Panc1 (cell line): ENCODE measurements around the gene ARHGDIB.

Experiments used
- CTCF ChIP-seq: fragments of 450-650 bp; IDR thresholded peaks from 2 replicates; pipeline ENCODE4 v1.5.1; 2017; ENCODE audit warnings: mild to moderate bottlenecking
- SIN3A ChIP-seq: IDR thresholded peaks from 2 replicates; pipeline ENCODE4 v1.6.1; 2012; ENCODE audit warnings: low read depth, mild to moderate bottlenecking, low read length, moderate library complexity, borderline replicate concordance; ENCODE audit not compliant: insufficient read depth
- TF ChIP-seq, protein P1 (sequence below), 2 experiments: IDR thresholded peaks; 2 replicates each; pipeline ENCODE4 v1.6.1; 2011 to 2012; ENCODE audit warnings: low read depth in 2 of 2, control low read depth in 1 of 2, low read length in 1 of 2, mild to moderate bottlenecking in 1 of 2, moderate library complexity in 1 of 2; ENCODE audit not compliant: insufficient read depth in 1 of 2

DNA sequence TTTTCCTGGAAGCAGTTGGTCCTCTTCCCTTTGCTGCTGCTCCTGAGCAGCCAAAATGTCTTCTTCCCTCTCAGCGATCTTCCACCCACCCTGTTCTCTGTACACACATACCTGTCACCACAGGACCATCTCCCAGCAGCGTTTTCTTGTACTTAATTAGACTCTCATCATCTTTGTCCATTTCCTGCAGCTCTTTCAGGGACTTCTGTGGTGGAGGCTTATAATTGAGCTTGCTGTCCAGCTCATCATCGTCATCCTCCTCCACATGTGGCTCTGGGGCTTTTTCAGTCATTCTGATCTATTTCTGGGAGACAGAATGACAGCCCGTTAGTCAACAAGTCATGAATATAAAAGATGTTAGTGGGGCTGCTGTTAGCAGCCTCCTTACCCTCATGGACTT is 11.0 kb downstream of the ARHGDIB start:
- TF ChIP-seq CTCF (no peak), SIN3A (no peak)
- TF ChIP-seq, protein P1, sequence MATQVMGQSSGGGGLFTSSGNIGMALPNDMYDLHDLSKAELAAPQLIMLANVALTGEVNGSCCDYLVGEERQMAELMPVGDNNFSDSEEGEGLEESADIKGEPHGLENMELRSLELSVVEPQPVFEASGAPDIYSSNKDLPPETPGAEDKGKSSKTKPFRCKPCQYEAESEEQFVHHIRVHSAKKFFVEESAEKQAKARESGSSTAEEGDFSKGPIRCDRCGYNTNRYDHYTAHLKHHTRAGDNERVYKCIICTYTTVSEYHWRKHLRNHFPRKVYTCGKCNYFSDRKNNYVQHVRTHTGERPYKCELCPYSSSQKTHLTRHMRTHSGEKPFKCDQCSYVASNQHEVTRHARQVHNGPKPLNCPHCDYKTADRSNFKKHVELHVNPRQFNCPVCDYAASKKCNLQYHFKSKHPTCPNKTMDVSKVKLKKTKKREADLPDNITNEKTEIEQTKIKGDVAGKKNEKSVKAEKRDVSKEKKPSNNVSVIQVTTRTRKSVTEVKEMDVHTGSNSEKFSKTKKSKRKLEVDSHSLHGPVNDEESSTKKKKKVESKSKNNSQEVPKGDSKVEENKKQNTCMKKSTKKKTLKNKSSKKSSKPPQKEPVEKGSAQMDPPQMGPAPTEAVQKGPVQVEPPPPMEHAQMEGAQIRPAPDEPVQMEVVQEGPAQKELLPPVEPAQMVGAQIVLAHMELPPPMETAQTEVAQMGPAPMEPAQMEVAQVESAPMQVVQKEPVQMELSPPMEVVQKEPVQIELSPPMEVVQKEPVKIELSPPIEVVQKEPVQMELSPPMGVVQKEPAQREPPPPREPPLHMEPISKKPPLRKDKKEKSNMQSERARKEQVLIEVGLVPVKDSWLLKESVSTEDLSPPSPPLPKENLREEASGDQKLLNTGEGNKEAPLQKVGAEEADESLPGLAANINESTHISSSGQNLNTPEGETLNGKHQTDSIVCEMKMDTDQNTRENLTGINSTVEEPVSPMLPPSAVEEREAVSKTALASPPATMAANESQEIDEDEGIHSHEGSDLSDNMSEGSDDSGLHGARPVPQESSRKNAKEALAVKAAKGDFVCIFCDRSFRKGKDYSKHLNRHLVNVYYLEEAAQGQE (IDR thresholded peaks at IDR 0.05; ENCODE audit: insufficient read depth in 1 of 2, low read depth in 2 of 2, low read length in 1 of 2): no peak
